H1 (cell line): ENCODE results near the gene EEPD1.

Experiments used
- POLR2A ChIP-seq, 2 experiments: IDR thresholded peaks; 1 replicate in 1 of 2; 2 replicates in 1 of 2; pipeline ENCODE4 v1.6.1; 2011; ENCODE audit warnings: low read depth in 2 of 2, low read length in 2 of 2, mild to moderate bottlenecking in 2 of 2; ENCODE audit errors: control extremely low read depth in 1 of 2
- POLR2AphosphoS5 ChIP-seq: IDR thresholded peaks from 2 replicates; pipeline ENCODE4 v1.6.1; 2011; ENCODE audit warnings: low read depth, low read length
- TF ChIP-seq, protein P1 (sequence below), 3 experiments: IDR thresholded peaks; 1 replicate in 2 of 3; 2 replicates in 1 of 3; pipeline versions ENCODE4 v1.5.1 to v1.6.1; 2011; ENCODE audit warnings: low read length in 3 of 3, mild to moderate bottlenecking in 3 of 3, inconsistent platforms in 2 of 3, low read depth in 1 of 3, moderate library complexity in 1 of 3; ENCODE audit not compliant: insufficient read depth in 1 of 3; ENCODE audit errors: control extremely low read depth in 1 of 3

DNA sequence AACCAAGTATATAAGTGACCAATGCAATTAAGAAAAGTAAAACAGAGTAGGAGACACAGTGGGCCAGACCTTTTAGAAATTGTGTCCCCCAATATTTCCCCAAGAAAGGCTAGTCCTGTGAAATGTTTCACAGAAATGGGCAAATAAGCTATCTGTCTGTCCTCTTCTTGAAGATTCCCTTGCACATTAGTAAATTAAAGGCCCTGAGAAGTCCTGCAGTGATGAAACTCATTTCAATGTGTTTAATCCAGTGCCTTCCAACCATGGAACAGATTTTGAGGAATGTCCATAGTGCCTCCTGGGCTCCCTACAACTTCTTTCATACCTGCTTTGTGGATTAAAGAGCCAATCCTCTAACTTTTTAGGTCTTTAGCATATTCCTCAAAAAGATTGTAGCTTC lies 11.2 kb upstream of the EEPD1 start:
- TF ChIP-seq POLR2A (IDR thresholded peaks at IDR 0.05; ENCODE audit: control extremely low read depth in 1 of 2, low read depth in 2 of 2, low read length in 2 of 2) (no peak), POLR2AphosphoS5 (no peak)
- TF ChIP-seq, protein P1, sequence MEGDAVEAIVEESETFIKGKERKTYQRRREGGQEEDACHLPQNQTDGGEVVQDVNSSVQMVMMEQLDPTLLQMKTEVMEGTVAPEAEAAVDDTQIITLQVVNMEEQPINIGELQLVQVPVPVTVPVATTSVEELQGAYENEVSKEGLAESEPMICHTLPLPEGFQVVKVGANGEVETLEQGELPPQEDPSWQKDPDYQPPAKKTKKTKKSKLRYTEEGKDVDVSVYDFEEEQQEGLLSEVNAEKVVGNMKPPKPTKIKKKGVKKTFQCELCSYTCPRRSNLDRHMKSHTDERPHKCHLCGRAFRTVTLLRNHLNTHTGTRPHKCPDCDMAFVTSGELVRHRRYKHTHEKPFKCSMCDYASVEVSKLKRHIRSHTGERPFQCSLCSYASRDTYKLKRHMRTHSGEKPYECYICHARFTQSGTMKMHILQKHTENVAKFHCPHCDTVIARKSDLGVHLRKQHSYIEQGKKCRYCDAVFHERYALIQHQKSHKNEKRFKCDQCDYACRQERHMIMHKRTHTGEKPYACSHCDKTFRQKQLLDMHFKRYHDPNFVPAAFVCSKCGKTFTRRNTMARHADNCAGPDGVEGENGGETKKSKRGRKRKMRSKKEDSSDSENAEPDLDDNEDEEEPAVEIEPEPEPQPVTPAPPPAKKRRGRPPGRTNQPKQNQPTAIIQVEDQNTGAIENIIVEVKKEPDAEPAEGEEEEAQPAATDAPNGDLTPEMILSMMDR (IDR thresholded peaks at IDR 0.05; ENCODE audit: control extremely low read depth in 1 of 3, insufficient read depth in 1 of 3, low read depth in 1 of 3, low read length in 3 of 3) = no peak
